ENCODE results near the gene MEI1.
"Not testable (repeated sequence)": the region's sequence is repeated elsewhere in the genome, so short reads cannot be mapped to it uniquely, and the experiment has no call there.

Gene MEI1

DNA sequence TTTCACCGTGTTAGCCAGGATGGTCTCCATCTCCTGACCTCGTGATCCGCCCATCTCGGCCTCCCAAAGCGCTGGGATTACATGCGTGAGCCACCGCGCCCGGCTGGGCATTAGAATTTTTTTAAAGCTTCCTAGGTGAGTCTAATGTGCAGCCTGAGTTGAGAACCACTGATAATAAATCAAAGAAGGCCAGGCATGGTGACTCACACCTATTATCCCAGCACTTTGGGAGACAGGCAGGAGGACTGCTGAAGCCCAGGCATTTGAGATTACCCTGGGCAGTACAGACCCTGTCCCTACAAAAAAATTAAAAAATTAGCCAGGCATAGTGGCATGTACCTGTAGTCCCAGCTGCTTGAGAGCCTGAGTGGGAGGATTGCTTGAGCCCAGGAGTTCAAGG lies 13.7 kb downstream of the MEI1 start:
- no peaks in the 10 kb centered on the region for H3K9me3 ChIP-seq (ENCODE audit: severe bottlenecking)
- ATAC-seq (ENCODE audit: low read depth): peak; percentile 72
- no peaks in the 10 kb centered on the region for H3K4me1 ChIP-seq (ENCODE audit: insufficient read depth, poor library complexity, severe bottlenecking)
- H3K27ac ChIP-seq (ENCODE audit: poor library complexity, severe bottlenecking): no peak overlapping the region
- no peak for TF ChIP-seq CTCF (IDR thresholded peaks at IDR 0.05; ENCODE audit: poor library complexity, severe bottlenecking)
- no peak overlapping the region for H3K4me3 ChIP-seq (ENCODE audit: severe bottlenecking)
- DNase-seq (ENCODE audit: low spot score): no peak
- no peaks in the 10 kb centered on the region for H3K27me3 ChIP-seq (ENCODE audit: insufficient read depth, poor library complexity, severe bottlenecking)
- no peaks in the 10 kb centered on the region for H3K36me3 ChIP-seq (ENCODE audit: low read depth)

DNA sequence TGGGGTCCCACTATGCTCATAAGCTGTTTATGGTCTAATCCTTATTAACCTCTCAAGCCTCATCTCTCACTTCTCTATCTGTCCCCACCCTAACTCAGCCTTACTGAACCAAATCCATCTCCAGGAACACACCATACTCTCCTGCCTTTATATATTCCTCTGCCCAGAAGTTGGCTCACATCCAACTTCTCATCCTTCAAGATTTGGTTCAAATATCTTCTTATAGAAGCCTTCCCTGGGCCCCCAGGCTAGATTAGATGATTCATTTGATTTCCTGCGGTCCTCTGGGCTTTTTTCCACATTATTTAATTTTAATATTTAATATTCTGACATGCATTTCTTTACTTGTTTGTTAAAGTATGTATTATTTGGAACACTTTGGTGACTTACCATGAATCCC lies 23.2 kb downstream of the MEI1 start:
- no peaks in the 10 kb centered on the region for H3K27me3 ChIP-seq (ENCODE audit: insufficient read depth, poor library complexity, severe bottlenecking)

DNA sequence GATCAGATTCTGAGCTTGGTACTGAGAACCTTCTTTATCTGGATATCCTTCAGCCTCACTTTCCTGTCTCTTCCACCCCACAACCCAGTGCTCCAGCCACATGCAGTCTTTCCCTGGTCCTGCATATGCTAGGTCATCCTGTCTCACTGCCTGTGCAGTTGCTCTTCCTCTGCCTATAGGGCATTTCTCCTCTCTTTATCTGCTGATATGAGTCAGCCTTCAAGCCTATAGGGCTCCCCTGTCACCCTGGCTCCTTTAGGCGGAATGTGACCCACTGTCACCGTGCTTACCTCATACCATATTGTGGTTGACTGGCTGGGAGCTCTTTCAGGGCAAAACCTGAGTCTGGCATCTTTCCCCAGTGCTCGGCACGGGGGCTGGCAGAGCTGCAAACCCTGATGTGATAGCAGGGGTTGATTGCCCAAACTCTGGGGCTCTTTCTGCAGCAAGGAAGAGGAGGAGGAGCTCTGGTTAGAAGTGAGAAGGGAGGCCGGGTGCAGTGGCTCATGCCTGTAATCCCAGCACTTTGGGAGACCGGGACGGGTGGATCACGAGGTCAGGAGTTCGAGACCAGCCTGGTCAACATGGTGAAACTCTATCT lies 26.3 kb downstream of the MEI1 start:
- DNase-seq (ENCODE audit: low spot score) (no peak), ATAC-seq (ENCODE audit: low read depth) (0 out of 3 replicates have a peak, but pooled peaks have one; percentile 25)
- TF ChIP-seq CTCF (IDR thresholded peaks at IDR 0.05; ENCODE audit: poor library complexity, severe bottlenecking): no peak

More for the DNA sequence above, 23.2 kb downstream of the MEI1 start:
- TF ChIP-seq CTCF (IDR thresholded peaks at IDR 0.05; ENCODE audit: poor library complexity, severe bottlenecking): no peak
- H3K27ac ChIP-seq (ENCODE audit: poor library complexity, severe bottlenecking): no peak overlapping the region
- ATAC-seq (ENCODE audit: low read depth): no peak
- DNase-seq (ENCODE audit: low spot score): no peak
- no peaks in the 10 kb centered on the region for H3K4me1 ChIP-seq (ENCODE audit: insufficient read depth, poor library complexity, severe bottlenecking)
- H3K9me3 ChIP-seq (ENCODE audit: severe bottlenecking): no peaks in the 10 kb centered on the region
- H3K4me3 ChIP-seq (ENCODE audit: severe bottlenecking): no peak overlapping the region
- no peaks in the 10 kb centered on the region for H3K36me3 ChIP-seq (ENCODE audit: low read depth)

DNA sequence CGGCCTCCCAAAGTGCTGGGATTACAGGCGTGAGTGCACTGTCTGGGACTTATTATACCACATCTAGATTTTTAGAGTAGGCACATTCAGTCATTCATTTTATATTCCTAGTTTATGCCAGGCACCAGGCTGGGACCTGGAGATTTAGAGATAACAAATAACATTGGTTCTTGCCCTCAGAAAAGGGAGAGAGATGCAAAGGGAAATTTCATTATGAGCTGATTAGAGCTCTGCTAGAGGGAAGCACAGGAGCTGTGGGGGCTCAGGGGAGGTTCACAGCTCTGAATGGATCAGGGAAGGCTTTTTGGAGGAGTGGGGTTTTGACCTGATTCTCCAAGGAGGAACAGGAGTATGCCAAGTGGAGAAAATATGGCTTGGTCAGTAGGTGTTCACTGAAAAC lies 32.3 kb downstream of the MEI1 start:
- no peak for DNase-seq (ENCODE audit: low spot score)
- ATAC-seq (ENCODE audit: low read depth): no peak
- Histone ChIP-seq H3K9me3 (ENCODE audit: severe bottlenecking) (no peaks in the 10 kb centered on the region), H3K27me3 (ENCODE audit: insufficient read depth, poor library complexity, severe bottlenecking) (no peaks in the 10 kb centered on the region), H3K36me3 (ENCODE audit: low read depth) (no peaks in the 10 kb centered on the region), H3K27ac (ENCODE audit: poor library complexity, severe bottlenecking) (no peak overlapping the region), H3K4me1 (ENCODE audit: insufficient read depth, poor library complexity, severe bottlenecking) (no peaks in the 10 kb centered on the region), H3K4me3 (ENCODE audit: severe bottlenecking) (no peak overlapping the region)
- no peak for TF ChIP-seq CTCF (IDR thresholded peaks at IDR 0.05; ENCODE audit: poor library complexity, severe bottlenecking)

More for the DNA sequence above, 26.3 kb downstream of the MEI1 start:
- Histone ChIP-seq H3K4me1 (ENCODE audit: insufficient read depth, poor library complexity, severe bottlenecking) (no peaks in the 10 kb centered on the region), H3K27ac (ENCODE audit: poor library complexity, severe bottlenecking) (no peak overlapping the region), H3K9me3 (ENCODE audit: severe bottlenecking) (no peaks in the 10 kb centered on the region), H3K4me3 (ENCODE audit: severe bottlenecking) (no peak overlapping the region), H3K27me3 (ENCODE audit: insufficient read depth, poor library complexity, severe bottlenecking) (no peaks in the 10 kb centered on the region), H3K36me3 (ENCODE audit: low read depth) (no peaks in the 10 kb centered on the region)

GRCh38 chr22:41732096-41732772 lies 32.9 kb downstream of the MEI1 start:
- ATAC-seq (ENCODE audit: low read depth): no peak

GRCh38 chr22:41733241-41733640 lies 33.9 kb downstream of the MEI1 start:
- not testable (repeated sequence) for H3K9me3 ChIP-seq (ENCODE audit: severe bottlenecking); H3K4me1 ChIP-seq (ENCODE audit: insufficient read depth, poor library complexity, severe bottlenecking); H3K27me3 ChIP-seq (ENCODE audit: insufficient read depth, poor library complexity, severe bottlenecking); DNase-seq (ENCODE audit: low spot score); H3K27ac ChIP-seq (ENCODE audit: poor library complexity, severe bottlenecking); H3K36me3 ChIP-seq (ENCODE audit: low read depth); ATAC-seq (ENCODE audit: low read depth); H3K4me3 ChIP-seq (ENCODE audit: severe bottlenecking)

More at GRCh38 chr22:41732096-41732772, 32.9 kb downstream of the MEI1 start:
- Histone ChIP-seq H3K27ac (ENCODE audit: poor library complexity, severe bottlenecking) (no peak overlapping the region), H3K4me3 (ENCODE audit: severe bottlenecking) (no peak overlapping the region), H3K9me3 (ENCODE audit: severe bottlenecking) (no peaks in the 10 kb centered on the region), H3K4me1 (ENCODE audit: insufficient read depth, poor library complexity, severe bottlenecking) (no peaks in the 10 kb centered on the region), H3K27me3 (ENCODE audit: insufficient read depth, poor library complexity, severe bottlenecking) (no peaks in the 10 kb centered on the region), H3K36me3 (ENCODE audit: low read depth) (no peaks in the 10 kb centered on the region)
- TF ChIP-seq CTCF (IDR thresholded peaks at IDR 0.05; ENCODE audit: poor library complexity, severe bottlenecking): no peak
- DNase-seq (ENCODE audit: low spot score): no peak

All from RWPE2 (cell line).